Skin of body (tissue), 2 donors: ENCODE results near the gene ALAS1. TPM values are rescaled to one million over a fixed set of nuclear protein-coding genes. Genes with fewer than 3 reads are reported as not detected.

Source experiments
- DNase-seq: peaks from one replicate; lab custom pipeline; 2025; lab: John Stamatoyannopoulos, UW
- total RNA-seq: library from RNA; depleted of rRNA; stranded (reverse); fragments of >200 nt; gene quantifications from one replicate; pipeline ENCODE4 v1.2.3, GENCODE V29; 2014

The ALAS1 gene
- total RNA-seq, 1 donor from 2014 or later: 31.4 TPM

GRCh38 chr3:52248816-52249547 lies 51.0 kb downstream of the ALAS1 start:
- no peak for DNase-seq

- DNase-seq: no peak
Measured at GRCh38 chr3:52249683-52250082, 51.7 kb downstream of the ALAS1 start.

GRCh38 chr3:52250122-52250521 lies 52.2 kb downstream of the ALAS1 start:
- no peak for DNase-seq

GRCh38 chr3:52253314-52254304 lies 55.6 kb downstream of the ALAS1 start:
- no peak for DNase-seq

- no peak for DNase-seq
Measured at GRCh38 chr3:52254608-52255007, 56.6 kb downstream of the ALAS1 start.

DNA sequence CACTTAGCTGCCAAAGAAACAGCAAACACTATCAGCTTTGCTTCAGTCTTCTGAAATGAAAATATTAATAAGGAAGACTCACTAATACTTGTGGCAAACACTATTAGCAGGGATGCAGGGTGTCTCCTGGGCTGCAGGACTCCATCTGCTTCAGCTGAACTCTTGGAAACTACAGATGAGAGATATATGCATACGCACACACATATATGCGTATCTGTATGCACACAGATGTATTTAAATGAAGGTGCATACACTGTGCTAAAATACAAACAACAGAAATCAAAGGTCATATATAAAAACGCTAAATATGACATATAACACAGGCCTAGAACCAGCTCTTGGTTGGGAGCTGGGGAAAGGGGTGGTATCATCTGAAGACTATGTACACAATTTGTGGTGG lies 58.2 kb downstream of the ALAS1 start:
- no peak for DNase-seq

DNA sequence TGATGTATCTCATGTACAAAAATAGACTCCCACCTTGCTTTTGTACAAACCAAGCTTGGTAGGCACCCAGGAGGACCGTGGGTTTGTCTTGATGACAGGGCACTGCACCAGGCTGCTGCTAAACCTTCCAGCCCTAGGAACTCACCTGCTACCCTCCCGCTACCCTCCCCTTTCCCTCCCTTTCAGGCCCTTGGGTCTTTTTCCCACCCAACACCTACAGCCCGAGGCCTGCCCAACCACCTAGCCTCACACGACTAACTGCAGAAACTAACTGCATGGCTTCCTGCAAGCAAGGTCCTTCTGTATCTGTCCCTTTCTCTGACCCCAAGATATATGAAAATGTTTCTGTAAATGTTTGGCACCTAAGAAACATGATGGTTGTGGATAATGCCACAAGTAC lies 58.7 kb downstream of the ALAS1 start:
- DNase-seq: no peak

DNA sequence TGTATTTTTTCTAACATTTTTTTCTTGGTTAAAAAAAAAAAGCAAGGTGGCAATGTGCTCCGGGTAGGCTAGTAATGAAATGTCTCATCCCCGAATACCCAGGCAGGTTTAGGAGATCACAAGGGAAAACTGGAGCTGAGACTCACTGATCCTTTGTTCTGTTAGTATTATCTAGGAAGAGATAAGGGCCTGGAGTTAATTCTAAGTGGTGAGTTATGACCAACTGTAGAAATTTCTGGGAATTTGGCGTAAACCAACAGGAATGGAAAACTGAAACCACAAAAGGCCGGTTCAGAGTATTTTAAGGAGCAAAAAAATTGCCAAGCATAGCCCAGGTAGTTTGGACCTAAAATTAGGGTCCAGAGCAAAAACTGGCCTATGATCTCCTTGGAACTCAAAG lies 60.0 kb downstream of the ALAS1 start:
- DNase-seq: no peak

GRCh38 chr3:52259035-52259434 lies 61.1 kb downstream of the ALAS1 start:
- no peak for DNase-seq

- DNase-seq: no peak
Measured at GRCh38 chr3:52259448-52259847, 61.5 kb downstream of the ALAS1 start.

DNA sequence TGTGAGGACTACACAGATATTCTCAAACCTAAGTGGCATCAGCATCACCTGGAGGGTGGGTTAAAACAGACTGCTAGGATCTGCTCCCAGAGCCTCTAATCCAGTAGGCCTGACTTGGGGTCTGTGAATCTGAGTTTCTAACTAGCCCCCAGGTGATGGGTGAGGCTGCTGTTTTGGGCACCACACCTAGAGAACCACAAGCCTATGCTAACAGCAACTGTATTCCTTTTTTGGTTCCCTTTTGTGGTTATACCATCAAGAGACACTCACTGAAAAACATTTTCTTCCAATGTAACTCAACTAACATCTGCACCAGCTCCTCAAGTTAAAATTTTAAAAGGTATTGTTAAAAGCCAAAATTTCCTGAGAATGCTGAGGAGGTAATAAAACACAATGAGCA lies 64.5 kb downstream of the ALAS1 start:
- no peak for DNase-seq

Other genes starting within 250 kb of the ALAS1 start
- 0.20 TPM for gene GPR62, start 242.8 kb upstream of the ALAS1 start, total RNA-seq
- 13.6 TPM for gene PCBP4, start 230.7 kb upstream of the ALAS1 start, total RNA-seq
- gene ABHD14B, start 224.1 kb upstream of the ALAS1 start, total RNA-seq: 10.9 TPM
- gene ABHD14A, start 223.1 kb upstream of the ALAS1 start, total RNA-seq: 6.6 TPM
- 18.0 TPM for gene ACY1, start 214.6 kb upstream of the ALAS1 start, total RNA-seq
- gene RPL29, start 202.3 kb upstream of the ALAS1 start, total RNA-seq: 933 TPM
- 18.0 TPM for gene DUSP7, start 141.6 kb upstream of the ALAS1 start, total RNA-seq
- gene POC1A, start 43.7 kb upstream of the ALAS1 start, total RNA-seq: 4.6 TPM
- not detected for gene TLR9, start 27.5 kb downstream of the ALAS1 start, total RNA-seq
- 24.5 TPM for gene TWF2, start 41.0 kb downstream of the ALAS1 start, total RNA-seq
- 9.5 TPM for gene PPM1M, start 47.6 kb downstream of the ALAS1 start, total RNA-seq
- gene WDR82, start 80.5 kb downstream of the ALAS1 start, total RNA-seq: 61.7 TPM
- 7.0 TPM for gene GLYCTK, start 89.7 kb downstream of the ALAS1 start, total RNA-seq
- gene DNAH1, start 118.2 kb downstream of the ALAS1 start, total RNA-seq: 5.4 TPM
- 63.9 TPM for gene BAP1, start 211.8 kb downstream of the ALAS1 start, total RNA-seq
- gene PHF7, start 212.5 kb downstream of the ALAS1 start, total RNA-seq: 6.6 TPM
- 16.2 TPM for gene SEMA3G, start 246.9 kb downstream of the ALAS1 start, total RNA-seq